Measurements from ENCODE around the gene PEX5L.

- TF ChIP-seq, protein P1, sequence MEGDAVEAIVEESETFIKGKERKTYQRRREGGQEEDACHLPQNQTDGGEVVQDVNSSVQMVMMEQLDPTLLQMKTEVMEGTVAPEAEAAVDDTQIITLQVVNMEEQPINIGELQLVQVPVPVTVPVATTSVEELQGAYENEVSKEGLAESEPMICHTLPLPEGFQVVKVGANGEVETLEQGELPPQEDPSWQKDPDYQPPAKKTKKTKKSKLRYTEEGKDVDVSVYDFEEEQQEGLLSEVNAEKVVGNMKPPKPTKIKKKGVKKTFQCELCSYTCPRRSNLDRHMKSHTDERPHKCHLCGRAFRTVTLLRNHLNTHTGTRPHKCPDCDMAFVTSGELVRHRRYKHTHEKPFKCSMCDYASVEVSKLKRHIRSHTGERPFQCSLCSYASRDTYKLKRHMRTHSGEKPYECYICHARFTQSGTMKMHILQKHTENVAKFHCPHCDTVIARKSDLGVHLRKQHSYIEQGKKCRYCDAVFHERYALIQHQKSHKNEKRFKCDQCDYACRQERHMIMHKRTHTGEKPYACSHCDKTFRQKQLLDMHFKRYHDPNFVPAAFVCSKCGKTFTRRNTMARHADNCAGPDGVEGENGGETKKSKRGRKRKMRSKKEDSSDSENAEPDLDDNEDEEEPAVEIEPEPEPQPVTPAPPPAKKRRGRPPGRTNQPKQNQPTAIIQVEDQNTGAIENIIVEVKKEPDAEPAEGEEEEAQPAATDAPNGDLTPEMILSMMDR (IDR thresholded peaks at IDR 0.05) = no peak
- no peak for TF ChIP-seq POLR2A (IDR thresholded peaks at IDR 0.05)
Observed at GRCh38 chr3:179977356-179977755, 59.4 kb downstream of the PEX5L start.
